ENCODE data around the gene CNNM1. TPM values are rescaled to one million over a fixed set of nuclear protein-coding genes. Genes with fewer than 3 reads are reported as not detected.

The CNNM1 gene
- total and polyA plus RNA-seq, 9 of the 15 experiments (the other 6 are each of a cell fraction or from before 2014, with no cell fraction given) = not detected

GRCh38 chr10:99431190-99431760, 102.1 kb downstream of the CNNM1 start (continued):
- TF ChIP-seq BRF2 (IDR thresholded peaks at IDR 0.05; ENCODE audit: borderline replicate concordance, insufficient read depth, insufficient read length) (no peak), SAP30 (IDR thresholded peaks at IDR 0.05; ENCODE audit: borderline replicate concordance, insufficient read depth, low read depth, low read length, poor library complexity, severe bottlenecking) (no peak), TAL1 (IDR thresholded peaks at IDR 0.05) (no peak), ZNF699 (CRISPR knock-in tag; IDR thresholded peaks at IDR 0.05; ENCODE audit: insufficient replicate concordance) (no peak), ILK (tag; IDR thresholded peaks at IDR 0.05; ENCODE audit: borderline replicate concordance, low read depth) (no peak), FOXJ3 (CRISPR knock-in tag; IDR thresholded peaks at IDR 0.05) (no peak), RBM17 (IDR thresholded peaks at IDR 0.05; ENCODE audit: borderline replicate concordance, low read depth, low read length) (no peak), MLLT1 (IDR thresholded peaks at IDR 0.05) (no peak), BACH1 (tag; IDR thresholded peaks at IDR 0.05) (no peak), THRB (CRISPR knock-in tag; conservative IDR thresholded peaks at IDR 0.05) (no peak), BRCA1 (IDR thresholded peaks at IDR 0.05) (no peak), BRCA1 (CRISPR knock-in tag; IDR thresholded peaks at IDR 0.05) (no peak), LEF1 (IDR thresholded peaks at IDR 0.05) (no peak), L3MBTL2 (IDR thresholded peaks at IDR 0.05) (peak; percentile 76), SMAD4 (CRISPR knock-in tag; conservative IDR thresholded peaks at IDR 0.05) (0 out of 2 replicates have a peak, but pooled peaks have one; percentile 1), MBD1 (CRISPR knock-in tag; IDR thresholded peaks at IDR 0.05) (no peak), SMARCA4 (IDR thresholded peaks at IDR 0.05) (0 out of 2 replicates have a peak, but pooled peaks have one; percentile 17), PYGO2 (tag; IDR thresholded peaks at IDR 0.05) (no peak), KDM4B (IDR thresholded peaks at IDR 0.05; ENCODE audit: borderline replicate concordance in 2 of 2, low read depth in 1 of 2) (no peak), ZNF263 (CRISPR knock-in tag; IDR thresholded peaks at IDR 0.05; ENCODE audit: borderline replicate concordance) (0 out of 2 replicates have a peak, but pooled peaks have one; percentile 33)
- TF ChIP-seq, protein P1, sequence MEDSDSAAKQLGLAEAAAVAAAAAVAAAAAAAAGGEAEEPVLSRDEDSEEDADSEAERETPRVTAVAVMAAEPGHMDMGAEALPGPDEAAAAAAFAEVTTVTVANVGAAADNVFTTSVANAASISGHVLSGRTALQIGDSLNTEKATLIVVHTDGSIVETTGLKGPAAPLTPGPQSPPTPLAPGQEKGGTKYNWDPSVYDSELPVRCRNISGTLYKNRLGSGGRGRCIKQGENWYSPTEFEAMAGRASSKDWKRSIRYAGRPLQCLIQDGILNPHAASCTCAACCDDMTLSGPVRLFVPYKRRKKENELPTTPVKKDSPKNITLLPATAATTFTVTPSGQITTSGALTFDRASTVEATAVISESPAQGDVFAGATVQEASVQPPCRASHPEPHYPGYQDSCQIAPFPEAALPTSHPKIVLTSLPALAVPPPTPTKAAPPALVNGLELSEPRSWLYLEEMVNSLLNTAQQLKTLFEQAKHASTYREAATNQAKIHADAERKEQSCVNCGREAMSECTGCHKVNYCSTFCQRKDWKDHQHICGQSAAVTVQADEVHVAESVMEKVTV (CRISPR knock-in tag; IDR thresholded peaks at IDR 0.05) = no peak
